HG03095 (cell line): ENCODE results near the gene MYBPC2.
A peak's percentile ranks its signal among the peaks of the same experiment; 100 is the strongest.
"Not testable (repeated sequence)": the region's sequence is repeated elsewhere in the genome, so short reads cannot be mapped to it uniquely, and the experiment has no call there.

Experiments
- ATAC-seq: cut with Tn5 transposase; IDR thresholded peaks from one replicate; pipeline ENCODE4 v1.9.1; 2021; ENCODE audit warnings: moderate library complexity; ENCODE audit not compliant: unreplicated experiment

MYBPC2 gene

DNA sequence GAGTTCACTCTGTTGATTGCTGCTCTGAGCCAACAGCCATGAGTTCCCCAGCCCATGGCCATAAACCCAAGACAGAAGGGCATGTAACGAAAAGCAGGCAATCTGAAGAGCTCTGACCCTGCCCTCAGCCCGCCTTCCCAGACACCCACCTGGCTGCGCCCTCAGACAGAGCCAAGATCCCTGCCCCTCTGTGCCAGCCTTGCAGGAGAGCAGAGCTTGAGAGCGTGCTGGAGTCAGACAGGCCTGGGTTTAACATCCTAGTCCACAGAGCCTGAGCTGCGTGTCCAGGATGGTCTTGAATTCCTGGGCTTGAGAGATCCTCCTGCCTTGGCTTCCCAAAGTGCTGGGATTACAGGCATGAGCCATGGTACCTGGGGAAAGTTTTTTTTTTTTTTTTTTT lies 24.6 kb downstream of the MYBPC2 start:
- no peak for ATAC-seq

DNA sequence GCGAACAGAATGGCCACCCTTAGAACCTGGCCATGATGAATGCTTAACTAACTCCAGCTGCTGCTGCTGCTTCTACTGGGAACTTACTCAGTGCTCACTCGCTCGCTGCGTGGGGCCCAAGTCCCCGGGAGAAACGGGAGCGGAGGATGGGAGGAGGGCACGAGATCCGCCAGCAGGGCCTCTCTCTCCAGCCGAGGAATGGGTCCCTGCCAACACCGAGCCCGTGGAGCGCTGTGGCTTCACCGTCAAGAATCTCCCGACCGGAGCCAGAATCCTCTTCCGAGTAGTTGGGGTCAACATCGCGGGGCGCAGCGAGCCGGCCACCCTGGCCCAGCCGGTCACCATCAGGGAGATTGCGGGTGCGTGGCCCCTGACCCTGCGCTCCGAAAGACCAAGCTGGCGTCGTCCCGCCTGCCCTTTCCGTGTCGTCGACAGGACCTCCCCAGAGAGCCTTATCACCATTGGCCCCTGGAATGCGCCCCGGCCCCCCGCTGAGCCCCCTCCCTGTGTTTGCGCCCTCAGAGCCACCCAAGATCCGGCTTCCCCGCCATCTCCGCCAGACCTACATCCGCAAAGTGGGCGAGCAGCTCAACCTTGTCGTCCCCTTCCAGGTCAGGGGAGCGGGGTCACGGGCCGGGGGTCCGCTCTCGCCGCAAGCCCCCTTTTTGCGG lies 25.8 kb downstream of the MYBPC2 start:
- ATAC-seq = no peak

DNA sequence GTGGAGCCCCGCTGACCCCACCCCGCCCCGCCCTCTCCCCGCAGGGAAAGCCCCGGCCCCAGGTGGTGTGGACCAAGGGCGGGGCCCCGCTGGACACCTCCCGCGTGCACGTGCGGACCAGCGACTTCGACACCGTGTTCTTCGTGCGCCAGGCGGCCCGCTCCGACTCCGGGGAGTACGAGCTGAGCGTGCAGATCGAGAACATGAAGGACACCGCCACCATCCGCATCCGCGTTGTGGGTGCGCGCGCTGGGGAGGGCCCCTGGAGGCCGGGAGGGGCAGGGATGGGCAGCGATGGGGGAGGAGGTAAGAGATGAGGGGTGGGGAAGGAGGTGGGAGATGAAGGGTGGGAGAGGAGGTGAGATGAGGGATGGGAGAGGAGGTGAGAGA lies 26.4 kb downstream of the MYBPC2 start:
- no peak for ATAC-seq

DNA sequence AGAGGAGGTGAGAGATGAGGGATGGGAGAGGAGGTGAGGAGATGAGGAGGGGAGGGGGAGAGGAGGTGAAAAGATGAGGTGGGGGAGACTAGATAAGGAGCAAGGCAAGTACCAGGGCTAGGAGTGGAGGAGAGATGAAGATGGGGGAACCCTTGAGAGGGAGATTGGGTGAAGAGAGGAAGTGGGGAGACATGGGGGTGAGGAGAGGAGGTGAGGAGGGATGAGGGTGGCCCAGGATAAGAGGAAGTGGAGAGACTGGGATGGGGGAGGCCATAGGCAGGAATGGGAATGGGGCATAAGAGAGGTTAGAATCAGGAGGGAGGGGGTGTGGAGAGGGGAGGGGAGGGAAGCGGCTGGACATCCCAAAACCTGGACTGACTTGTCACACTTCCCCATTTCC lies 26.9 kb downstream of the MYBPC2 start:
- no peak for ATAC-seq

DNA sequence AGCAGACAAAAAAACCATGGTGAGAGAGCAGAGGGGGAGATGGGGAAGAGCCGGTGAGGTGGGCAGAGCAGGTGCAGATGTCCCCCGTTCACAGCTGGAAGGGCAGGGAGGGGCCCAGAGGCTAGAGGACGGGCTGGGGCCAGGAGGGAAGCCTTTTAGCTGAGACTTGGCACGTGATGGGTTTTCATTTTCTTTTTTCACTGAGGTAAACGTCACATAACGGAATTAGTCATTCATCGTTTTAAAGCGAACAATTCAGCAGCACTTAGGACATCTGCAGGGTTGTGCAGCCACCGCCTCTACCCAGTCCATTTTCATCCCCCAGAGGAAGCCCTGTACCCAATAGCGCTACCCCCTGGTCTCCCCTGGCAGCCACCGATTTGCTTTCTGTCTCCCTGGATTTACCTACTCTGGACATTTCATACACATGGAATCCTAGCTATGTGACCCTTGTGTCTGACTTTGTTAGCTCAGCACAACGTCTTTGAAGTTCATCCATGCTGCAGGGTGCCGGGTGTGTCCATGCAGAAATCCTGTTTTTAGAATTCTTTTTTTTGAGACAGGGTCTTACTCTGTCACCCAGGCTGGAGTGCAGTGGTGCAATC lies 27.6 kb downstream of the MYBPC2 start:
- peak; percentile 58 for ATAC-seq

DNA sequence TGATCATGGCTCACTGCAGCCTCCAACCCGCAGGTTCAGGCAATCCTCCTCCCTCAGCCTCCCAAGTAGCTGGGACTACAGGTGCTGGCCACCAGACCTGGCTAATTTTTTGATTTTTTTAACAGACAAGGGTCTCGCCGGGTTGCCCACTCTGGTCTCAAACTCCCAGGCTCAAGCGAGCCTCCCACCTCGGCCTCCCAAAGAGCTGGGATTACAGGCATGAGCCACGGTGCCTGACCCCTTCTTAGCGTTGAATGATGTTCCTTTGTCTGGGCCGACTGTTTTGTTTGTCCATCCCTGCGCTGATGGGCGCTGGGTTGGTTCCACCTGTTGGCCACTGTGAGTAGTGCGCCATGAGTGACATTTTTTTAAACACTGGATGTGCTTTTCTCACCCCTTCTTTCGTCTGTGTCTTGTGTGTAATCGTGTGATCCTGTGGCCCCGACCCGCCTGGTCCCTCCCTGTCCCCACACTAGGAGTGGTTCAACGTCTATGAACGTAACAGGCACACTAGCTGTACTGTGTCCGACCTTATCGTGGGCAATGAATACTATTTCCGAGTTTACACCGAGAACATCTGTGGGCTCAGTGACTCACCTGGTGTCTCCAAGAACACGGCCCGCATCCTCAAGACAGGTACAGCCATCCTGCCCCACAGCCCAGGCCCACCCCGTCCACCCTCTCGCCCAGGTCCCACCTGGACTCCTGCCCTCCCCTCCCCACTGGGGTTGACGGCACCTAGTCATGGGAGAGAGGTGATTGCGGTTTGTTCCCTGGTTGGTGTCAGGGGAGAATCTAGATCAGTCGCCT lies 28.6 kb downstream of the MYBPC2 start:
- no peak for ATAC-seq

DNA sequence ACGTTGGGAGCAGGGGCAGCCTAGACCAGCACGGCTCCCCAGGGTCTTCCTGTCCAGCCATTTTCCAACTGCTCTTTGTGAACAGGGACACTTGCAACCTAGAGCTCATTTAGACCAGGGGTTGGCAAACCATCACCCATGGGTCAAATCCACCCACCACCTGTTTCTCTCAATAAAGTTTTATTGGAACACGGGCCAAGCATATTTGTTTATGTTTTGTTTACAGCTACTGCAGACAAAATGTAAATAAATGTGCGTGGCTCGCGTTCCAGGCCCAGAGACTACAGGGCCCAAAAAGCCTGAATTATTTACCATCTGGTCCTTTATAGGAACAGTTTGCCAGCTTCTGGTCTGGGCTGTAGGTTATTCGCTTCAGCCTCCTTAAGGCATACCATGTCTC lies 30.3 kb downstream of the MYBPC2 start:
- no peak for ATAC-seq

DNA sequence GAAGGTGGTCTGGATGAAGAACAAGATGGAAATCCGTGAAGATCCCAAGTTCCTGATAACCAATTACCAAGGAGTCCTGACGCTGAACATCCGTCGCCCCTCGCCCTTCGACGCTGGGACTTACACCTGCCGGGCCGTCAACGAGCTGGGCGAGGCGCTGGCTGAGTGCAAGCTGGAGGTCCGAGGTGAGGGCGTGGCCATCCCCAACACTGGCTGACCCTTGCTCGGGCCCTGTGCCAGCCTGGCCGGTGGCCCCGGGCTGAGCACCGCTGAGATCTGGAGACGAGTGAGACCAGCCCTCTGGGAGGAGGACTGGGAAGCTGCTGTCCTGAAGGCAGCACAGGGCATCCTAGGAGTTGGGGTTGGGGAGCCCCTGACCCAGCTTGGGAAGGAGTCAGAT lies 31.7 kb downstream of the MYBPC2 start:
- no peak for ATAC-seq

DNA sequence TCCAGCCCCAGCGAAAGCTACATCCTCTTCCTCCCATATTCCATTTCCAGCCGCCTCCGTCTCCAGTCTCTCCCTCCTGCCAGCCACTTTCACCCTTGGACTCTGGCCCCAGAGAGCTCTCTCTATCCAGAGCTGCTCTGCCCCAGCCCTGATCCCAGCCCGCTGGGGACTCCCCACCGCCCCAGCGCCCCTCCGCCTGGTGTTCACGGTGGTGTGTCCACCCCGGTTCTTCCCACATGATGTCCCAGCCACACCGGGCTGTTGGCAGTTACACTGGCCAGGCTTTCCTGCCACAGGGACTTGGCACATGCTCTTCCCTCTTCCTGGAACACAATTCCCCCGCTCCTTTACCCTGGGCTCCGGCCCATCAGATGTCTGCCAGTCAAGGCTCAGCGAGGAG lies 32.3 kb downstream of the MYBPC2 start:
- ATAC-seq = no peak

DNA sequence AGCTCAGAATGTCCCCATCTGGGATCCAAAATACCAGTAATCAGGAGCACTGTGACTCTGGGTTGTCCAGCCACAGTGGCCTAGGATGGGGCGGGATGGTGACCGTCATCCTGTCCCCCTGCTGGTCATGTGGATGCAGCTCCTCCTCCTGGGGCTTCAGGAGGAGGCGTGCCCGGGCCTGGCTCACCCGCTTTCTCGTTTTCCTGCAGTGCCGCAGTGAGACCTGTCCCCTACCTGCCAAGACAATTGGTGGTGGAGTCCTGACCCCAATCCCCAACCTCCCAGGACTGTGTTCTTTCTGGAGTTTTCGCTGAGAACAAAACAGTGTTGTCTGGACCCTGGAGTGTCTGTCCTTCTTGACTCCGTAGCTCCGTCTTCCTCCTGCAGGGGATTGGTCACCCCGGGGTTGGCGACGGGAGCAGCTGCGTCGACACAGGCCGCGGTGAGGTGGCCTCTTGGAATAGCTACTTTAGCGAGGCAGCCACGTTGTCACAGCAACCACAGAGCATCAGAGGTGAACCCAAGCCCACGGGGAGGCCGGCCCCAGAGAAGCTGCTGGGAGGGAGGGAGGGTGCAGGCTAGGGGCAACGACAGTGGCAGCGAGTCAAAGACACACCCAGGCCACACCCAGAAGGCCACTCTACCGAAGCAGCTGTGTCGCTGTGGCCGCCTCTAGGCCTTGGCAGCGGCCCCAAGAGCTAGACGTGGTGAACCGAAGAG lies 33.5 kb downstream of the MYBPC2 start:
- ATAC-seq = no peak

DNA sequence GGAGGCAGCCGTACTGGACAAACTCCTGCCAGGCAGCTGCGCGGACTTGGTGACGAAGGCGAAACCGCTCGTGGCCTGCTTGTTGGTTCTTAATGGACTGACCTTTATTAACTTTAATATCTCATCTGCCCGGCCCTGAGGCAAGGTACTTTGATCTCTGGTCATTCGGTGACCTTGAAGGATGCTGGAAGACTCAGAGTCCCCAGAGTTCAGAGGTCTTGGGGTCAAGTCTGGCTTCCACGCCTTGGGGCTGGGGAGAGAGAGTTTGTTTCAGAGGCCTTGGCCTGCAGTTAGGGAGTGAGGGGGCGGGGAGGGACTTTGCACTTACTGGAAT lies 34.0 kb downstream of the MYBPC2 start:
- ATAC-seq = no peak

DNA sequence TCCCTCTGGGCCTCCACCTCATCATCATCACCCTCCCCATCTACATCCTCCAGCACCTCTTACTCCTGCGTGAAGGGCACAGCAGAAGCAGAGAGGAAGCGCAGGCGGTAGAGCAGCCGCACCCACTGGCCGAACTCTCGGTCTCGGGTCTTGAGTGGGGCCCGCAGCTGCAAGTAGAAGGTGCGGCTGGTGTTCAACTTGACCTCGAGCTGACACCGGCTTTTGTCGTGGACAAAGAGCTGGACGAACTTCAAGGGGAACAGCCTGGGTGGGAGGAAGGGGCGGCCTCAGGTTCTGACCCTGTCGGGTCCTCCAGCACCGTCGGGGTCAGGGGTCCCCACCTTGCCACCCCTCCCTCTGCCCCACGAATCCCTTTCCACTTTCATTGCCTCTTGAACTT lies 34.9 kb downstream of the MYBPC2 start:
- ATAC-seq = no peak

DNA sequence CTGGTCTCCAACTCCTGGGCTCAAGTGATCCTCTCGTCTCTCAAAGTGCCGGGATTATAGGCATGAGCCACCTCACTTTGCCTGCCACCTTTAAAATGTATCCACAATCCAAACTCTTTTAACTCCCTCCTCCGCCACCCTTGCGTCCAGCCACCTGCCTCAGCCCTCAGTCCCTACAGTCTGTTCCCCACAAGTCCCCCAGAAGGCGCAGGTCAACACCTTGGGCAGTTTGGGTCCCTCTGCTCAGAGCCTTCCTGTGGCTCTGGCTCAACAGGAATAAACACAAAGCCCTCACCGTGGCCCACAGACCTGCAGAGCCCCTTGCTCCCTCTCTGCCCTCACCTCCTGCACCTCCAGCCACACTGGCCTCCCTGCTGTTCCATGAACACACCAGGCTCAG lies 36.1 kb downstream of the MYBPC2 start:
- no peak for ATAC-seq

DNA sequence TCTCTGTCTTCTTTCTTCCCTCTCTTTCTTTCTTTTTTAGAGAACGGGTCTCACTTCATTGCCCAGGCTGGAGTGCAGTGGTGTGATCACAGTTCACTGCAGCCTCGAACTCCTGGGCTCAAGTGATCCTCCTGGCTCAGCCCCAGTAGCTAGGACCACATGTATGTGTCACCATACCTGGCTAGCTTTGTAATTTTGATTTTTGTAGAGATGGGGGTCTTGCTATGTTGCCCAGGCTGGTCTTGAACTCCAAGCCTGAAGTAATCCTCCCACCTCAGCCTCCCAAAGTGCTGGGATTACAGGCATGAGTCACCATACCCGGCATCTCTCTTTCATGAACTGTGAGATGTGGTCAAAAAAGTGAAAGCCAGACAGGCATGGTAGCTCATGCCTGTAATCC lies 40.6 kb downstream of the MYBPC2 start:
- ATAC-seq = not testable (repeated sequence)

DNA sequence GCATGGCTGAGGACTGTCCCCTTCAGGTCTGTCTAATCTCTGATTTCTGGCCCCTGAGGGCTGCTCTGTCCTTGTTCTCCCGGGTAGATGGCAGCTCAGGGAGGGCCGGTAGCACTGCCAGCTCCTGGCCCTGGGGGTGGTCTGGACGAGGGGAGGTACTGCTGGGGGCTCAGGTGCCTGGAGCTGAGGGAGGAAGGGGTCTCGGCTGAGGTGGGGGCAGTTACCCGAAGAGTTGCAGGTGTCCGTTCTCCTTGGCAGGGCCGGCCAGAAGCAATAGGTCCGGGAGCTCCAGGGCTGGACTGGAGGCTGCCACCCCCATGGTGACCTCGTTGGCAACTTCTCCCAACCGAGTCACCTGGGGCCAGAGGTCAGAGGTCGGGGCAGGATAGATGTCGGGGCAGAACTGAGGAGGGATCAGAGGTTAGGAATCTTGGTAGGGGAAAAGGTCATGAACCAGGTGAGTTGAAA lies 42.4 kb downstream of the MYBPC2 start:
- ATAC-seq = no peak

DNA sequence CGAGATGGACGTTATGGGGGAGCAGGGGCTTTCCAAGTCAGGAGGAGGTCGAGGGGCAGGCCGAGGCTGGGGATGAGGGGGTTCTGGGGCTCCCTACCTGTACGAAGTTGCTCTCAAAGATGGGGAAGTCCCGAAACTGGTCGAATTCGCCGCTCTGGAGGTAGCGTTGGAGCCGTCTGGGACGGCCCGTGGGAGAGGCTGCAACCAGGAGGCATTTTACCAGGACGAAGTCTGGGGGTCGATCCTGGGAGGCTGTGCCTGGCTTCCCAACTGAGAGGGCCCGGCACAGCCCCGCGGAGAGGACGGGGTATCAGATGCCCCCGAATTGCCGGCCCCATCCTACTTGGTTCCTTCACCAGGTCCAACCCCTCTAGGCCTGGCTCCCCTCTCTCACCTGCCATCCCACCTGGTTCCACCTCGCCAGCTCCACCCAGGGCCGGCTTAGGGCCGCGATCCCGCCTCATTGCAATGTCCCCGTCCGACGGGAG lies 43.1 kb downstream of the MYBPC2 start:
- ATAC-seq = no peak

DNA sequence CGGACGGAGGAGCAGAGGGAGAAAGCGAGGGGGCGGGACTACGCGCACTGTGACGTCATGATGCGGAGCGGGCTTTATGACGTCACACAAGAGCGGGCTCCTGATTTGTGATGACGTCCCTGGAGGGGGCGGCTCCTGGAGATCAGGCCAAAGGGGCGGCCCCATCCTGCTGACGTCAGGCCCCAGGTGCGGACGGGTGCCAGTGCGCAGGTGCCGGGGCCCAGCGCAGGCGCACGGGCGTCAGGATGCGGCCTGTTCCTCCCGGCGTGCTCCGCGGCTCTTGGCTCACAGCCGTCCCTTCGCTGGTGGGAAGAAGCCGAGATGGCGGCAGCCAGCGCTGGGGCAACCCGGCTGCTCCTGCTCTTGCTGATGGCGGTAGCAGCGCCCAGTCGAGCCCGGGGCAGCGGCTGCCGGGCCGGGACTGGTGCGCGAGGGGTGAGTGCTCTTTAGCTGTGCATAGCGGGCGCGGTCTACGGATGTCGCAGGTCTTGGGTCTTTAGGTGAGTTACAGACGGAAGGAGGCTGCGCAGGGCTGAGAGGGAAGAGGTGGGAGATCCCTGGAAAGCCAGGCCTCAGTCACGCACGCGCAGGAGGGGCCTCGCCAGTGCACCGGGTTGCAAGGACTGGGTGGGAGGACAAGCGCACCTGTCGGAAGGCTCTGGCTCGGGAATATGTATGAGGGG lies 43.7 kb downstream of the MYBPC2 start, which contains the start of the genes EMC10 and GARIN5A:
EMC10 (plus strand) TSS at position 284 of the 683 bp plus-strand sequence; CDS start at position 322, 38 bp downstream.
GARIN5A (minus strand) TSS at position 625 of the 683 bp plus-strand sequence; CDS start at position 165, 460 bp downstream.
- ATAC-seq = peak; percentile 81

DNA sequence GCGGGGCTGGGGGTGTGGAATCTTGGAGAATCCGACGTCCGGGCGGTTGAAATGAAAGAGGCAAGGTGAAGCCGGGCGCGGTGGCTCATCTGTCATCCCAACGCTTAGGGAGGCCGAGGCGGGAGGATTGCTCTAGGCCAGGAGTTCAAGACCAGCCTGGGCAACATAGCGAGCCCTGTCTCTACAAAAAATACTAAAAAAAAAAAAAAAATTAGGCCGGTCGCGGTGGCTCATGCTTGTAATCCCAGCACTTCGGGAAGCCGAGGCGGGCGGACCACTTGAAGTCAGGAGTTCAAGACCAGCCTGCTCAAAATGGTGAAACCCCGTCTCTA lies 44.2 kb downstream of the MYBPC2 start:
- no peak for ATAC-seq

DNA sequence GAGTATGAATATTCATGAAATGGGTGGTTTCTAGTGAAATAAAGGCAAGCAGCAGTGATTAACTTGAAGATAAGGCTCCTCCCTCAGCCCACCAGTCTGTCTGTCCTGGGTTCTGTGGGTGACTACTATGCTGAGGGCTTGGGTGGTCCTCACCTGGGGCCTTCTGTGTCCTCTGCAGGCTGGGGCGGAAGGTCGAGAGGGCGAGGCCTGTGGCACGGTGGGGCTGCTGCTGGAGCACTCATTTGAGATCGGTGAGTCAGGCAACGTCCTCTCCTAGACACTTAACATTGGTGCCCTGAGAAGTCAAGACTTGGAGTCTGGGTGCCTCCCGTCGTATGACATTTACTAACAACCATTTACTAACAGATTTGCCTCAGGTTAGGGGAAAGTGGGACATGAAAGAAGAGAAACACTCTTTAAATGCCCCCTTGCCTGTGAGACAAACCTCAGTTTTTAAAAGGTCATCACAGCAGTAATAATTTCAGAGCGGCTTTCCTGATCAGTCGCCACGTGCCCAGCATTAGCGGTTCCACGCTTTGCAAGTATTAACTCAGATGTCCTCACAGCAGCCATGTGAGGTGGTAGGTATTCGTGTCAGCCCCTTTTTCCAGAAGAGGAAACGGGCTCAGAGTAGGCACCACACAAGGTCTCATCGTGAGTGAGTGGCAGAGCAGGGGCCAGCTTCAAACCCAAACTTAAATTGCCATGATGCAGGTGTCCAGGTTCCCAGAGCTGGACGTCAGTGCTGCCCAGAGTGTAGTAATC lies 45.2 kb downstream of the MYBPC2 start:
- ATAC-seq = no peak
